Breast epithelium (tissue), 3 donors: ENCODE measurements around the gene CTIF.

Source experiments
- CTCF ChIP-seq, 3 donors: fragments of 450-650 bp; IDR thresholded peaks; one replicate each; pipeline ENCODE4 v1.5.1; 2016 to 2017; ENCODE audit warnings: antibody characterized with exemption in 3 of 3, mild to moderate bottlenecking in 3 of 3, moderate library complexity in 3 of 3
- POLR2AphosphoS5 ChIP-seq, 3 donors: sonication (generic); formaldehyde crosslinking; IDR thresholded peaks; one replicate each; pipeline ENCODE4 v1.6.1; 2017; ENCODE audit warnings: antibody characterized with exemption in 3 of 3

- TF ChIP-seq CTCF (IDR thresholded peaks at IDR 0.05) = no peak
- TF ChIP-seq POLR2AphosphoS5 (IDR thresholded peaks at IDR 0.05) = no peak
Observed at GRCh38 chr18:48824231-48824970, 285.6 kb downstream of the CTIF start.
